GM18499 (cell line): ENCODE results near the gene NUDT16.

Experiments used
- ATAC-seq: cut with Tn5 transposase; IDR thresholded peaks from one replicate; pipeline ENCODE4 v1.9.1; 2021; ENCODE audit warnings: moderate number of reproducible peaks; ENCODE audit not compliant: insufficient read depth, unreplicated experiment

Gene NUDT16

DNA sequence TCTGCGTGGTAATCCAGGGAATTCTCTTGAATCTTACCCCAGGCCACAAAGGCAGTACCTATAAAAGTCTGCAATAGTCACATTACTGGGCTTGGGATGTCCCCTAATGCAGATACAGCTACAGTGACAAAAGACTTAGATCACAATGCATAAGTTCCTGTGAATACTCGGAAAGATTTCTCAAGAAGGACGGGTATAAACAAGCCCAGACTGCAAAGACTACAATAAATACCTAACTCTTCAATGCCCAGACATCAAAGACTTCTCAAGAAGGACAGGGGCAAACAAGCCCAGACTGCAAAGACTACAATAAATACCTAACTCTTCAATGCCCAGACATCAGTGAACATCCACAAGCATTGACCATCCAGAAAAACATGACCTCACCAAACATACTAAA lies 50.9 kb downstream of the NUDT16 start:
- ATAC-seq: no peak

DNA sequence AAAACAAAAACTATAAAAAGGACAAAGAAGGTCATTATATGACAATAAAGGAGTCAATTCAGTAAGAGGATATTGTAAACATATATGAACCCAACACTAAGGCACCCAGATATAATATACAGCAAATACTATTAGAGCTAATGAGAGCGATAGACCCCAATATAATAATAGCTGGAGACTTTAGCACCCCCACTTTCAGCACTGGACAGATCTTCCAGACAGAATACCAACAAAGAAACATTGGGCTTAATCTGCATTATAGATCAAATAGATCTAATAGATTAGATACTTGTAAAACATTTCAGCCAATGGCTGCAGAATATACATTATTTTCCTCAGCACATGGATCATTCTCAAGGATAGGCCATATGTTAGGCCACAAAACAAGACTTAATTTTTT lies 53.4 kb downstream of the NUDT16 start:
- ATAC-seq: no peak
